Measurements from ENCODE around the gene TMEM183A. TPM values are rescaled to one million over a fixed set of nuclear protein-coding genes. Genes with fewer than 3 reads are reported as not detected.

TMEM183A gene
- total and polyA plus RNA-seq, 10 of the 15 experiments (the other 5 are each of a cell fraction or from before 2014, with no cell fraction given): 12.3 to 103 (median 66.3) TPM

- TF ChIP-seq EZH2 (IDR thresholded peaks at IDR 0.05; ENCODE audit: borderline replicate concordance, control insufficient read depth, low read depth, low read length): no peak
- TF ChIP-seq TAF1 (IDR thresholded peaks at IDR 0.05; ENCODE audit: borderline replicate concordance, low read depth, low read length): peak; percentile 57; the same call in 1 of the 2 replicates
- TF ChIP-seq NFXL1 (IDR thresholded peaks at IDR 0.05; ENCODE audit: borderline replicate concordance): no peak
- TF ChIP-seq NRF1 (conservative IDR thresholded peaks at IDR 0.05; ENCODE audit: low read depth, low read length): no peak
- TF ChIP-seq FOS (IDR thresholded peaks at IDR 0.05; ENCODE audit: borderline replicate concordance, extremely low read depth, insufficient read length): no peak
- no peak for TF ChIP-seq KDM1A (IDR thresholded peaks at IDR 0.05; ENCODE audit: borderline replicate concordance)
- TF ChIP-seq CREB1 (IDR thresholded peaks at IDR 0.05; ENCODE audit: low read depth): peak; percentile 94
- peak; percentile 66 for TF ChIP-seq CHD2 (IDR thresholded peaks at IDR 0.05; ENCODE audit: borderline replicate concordance, low read depth, low read length)
- peak; percentile 72 for TF ChIP-seq NR2C1 (IDR thresholded peaks at IDR 0.05)
- 0 out of 2 replicates have a peak, but pooled peaks have one; percentile 30 for TF ChIP-seq ZNF592 (IDR thresholded peaks at IDR 0.05)
- TF ChIP-seq TBL1XR1 (IDR thresholded peaks at IDR 0.05; ENCODE audit: low read depth, low read length): no peak
- no peak for TF ChIP-seq STAT1 (conservative IDR thresholded peaks at IDR 0.05)
- TF ChIP-seq MEF2B (IDR thresholded peaks at IDR 0.05; ENCODE audit: partially characterized antibody, poor library complexity, severe bottlenecking): no peak
- 0 out of 2 replicates have a peak, but pooled peaks have one; percentile 16 for TF ChIP-seq YY1 (IDR thresholded peaks at IDR 0.05; ENCODE audit: low read depth, low read length)
- no peak for TF ChIP-seq BRCA1 (IDR thresholded peaks at IDR 0.05; ENCODE audit: low read depth, low read length)
- no peak for TF ChIP-seq YBX1 (IDR thresholded peaks at IDR 0.05)
- TF ChIP-seq KLF5 (IDR thresholded peaks at IDR 0.05; ENCODE audit: partially characterized antibody): no peak
- TF ChIP-seq ZNF217 (IDR thresholded peaks at IDR 0.05): no peak
- no peak for TF ChIP-seq NFIC (IDR thresholded peaks at IDR 0.05; ENCODE audit: low read depth, low read length)
- TF ChIP-seq IRF4 (IDR thresholded peaks at IDR 0.05; ENCODE audit: low read depth, low read length): no peak
- TF ChIP-seq POLR2A (IDR thresholded peaks at IDR 0.05; ENCODE audit: low read depth, low read length): peak; percentile 95
- no peak for TF ChIP-seq NR2C2 (IDR thresholded peaks at IDR 0.05; ENCODE audit: borderline replicate concordance, control insufficient read depth, insufficient read length, low read depth)
- no peak for TF ChIP-seq EGR1 (IDR thresholded peaks at IDR 0.05; ENCODE audit: borderline replicate concordance in 1 of 2, low read depth in 2 of 2, low read length in 2 of 2)
- no peak for TF ChIP-seq CHD4 (IDR thresholded peaks at IDR 0.05)
- TF ChIP-seq SKIL (IDR thresholded peaks at IDR 0.05; ENCODE audit: low read depth, poor library complexity, severe bottlenecking): no peak
- no peak for TF ChIP-seq ATF7 (IDR thresholded peaks at IDR 0.05; ENCODE audit: low read depth)
- peak; percentile 59; the same call in 1 of the 2 replicates for TF ChIP-seq RB1 (IDR thresholded peaks at IDR 0.05; ENCODE audit: borderline replicate concordance)
These were observed 49.2 kb upstream of the TMEM183A start, which contains the start of gene ADIPOR1 (continued) for GRCh38 chr1:202957733-202958543.

Measured in GM12878 (cell line).